ENCODE measurements around the gene MACROD2.

Gene MACROD2

DNA sequence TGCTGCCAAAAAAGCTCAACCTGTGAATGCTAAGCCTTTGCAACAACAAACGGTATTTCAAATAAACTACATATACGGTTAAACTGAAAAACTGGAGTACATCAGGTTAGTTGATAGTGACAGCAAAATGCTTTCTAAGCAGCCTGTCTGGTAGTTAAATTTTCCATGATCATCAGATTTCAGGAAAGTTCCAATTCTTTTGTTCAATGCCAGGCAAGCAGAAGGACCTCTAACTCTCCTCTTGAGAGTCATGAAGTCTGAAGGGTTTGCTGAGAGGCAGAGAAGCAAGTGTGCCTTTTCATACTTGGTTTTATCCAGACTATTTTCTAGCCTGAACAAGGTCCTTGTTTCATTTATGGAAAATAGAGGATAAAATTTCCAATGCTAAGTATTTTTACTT, 337.6 kb downstream of the MACROD2 start:
- no peak for DNase-seq (ENCODE audit: low read depth)
- no peak overlapping the region for H3K4me3 ChIP-seq (ENCODE audit: low read length)
- TF ChIP-seq CTCF (conservative IDR thresholded peaks at IDR 0.05; ENCODE audit: low read length) = no peak

GRCh38 chr20:14333721-14334120, 338.4 kb downstream of the MACROD2 start:
- no peak for TF ChIP-seq CTCF (conservative IDR thresholded peaks at IDR 0.05; ENCODE audit: low read length)
- H3K4me3 ChIP-seq (ENCODE audit: low read length) = no peak overlapping the region
- DNase-seq (ENCODE audit: low read depth) = no peak

GRCh38 chr20:14334306-14334930, 339.1 kb downstream of the MACROD2 start:
- peak; percentile 64 for TF ChIP-seq CTCF (conservative IDR thresholded peaks at IDR 0.05; ENCODE audit: low read length)
- no peak overlapping the region for H3K4me3 ChIP-seq (ENCODE audit: low read length)
- DNase-seq (ENCODE audit: low read depth) = peak; percentile 48

DNA sequence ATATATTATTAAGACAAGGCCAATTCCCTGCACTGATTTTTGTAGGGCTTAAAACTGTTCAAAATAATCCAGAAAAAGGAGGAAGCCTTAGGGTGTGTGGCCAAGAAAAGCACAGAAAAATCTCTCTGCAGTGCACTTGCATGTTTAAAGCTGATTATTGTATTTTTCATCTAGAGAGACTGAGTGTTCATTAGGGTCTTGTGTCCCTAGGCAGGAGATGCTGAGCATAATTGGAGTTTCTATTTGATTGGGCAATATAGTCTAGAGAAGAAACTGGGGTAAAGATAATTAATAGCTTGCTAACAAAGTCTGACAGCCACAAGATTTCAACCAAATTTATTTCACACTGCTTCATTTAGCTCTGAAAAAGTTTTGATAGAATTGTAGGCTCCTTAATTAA, 339.7 kb downstream of the MACROD2 start:
- no peak overlapping the region for H3K4me3 ChIP-seq (ENCODE audit: low read length)
- DNase-seq (ENCODE audit: low read depth) = no peak
- no peak for TF ChIP-seq CTCF (conservative IDR thresholded peaks at IDR 0.05; ENCODE audit: low read length)

DNA sequence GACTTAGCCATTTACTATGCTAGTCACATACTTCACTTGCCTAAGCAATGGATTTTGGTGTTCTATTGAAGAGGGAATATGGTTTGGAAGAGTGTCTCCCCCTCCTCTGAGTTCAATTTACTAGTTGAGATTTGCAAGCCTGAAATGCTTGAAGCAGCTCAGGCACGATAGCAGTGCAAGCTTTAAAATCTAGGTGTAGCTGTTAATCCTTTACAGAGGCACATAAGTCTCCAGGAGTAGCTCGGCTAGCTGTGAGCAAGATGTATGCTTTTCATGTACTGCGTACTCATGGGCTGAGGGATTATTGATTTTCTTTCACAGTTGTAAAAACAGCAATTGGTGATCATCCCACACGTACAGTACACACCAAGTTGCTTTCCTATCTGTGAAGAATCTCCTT, 341.4 kb downstream of the MACROD2 start:
- H3K4me3 ChIP-seq (ENCODE audit: low read length) = peak overlapping the region; percentile 70

GRCh38 chr20:14337400-14338171, 342.3 kb downstream of the MACROD2 start, which contains the start of gene FLRT3:
FLRT3 (minus strand) TSS chr20:14337612; CDS start chr20:14327506, 10,106 bp downstream.
- DNase-seq (ENCODE audit: low read depth) = peak; percentile 90
- H3K4me3 ChIP-seq (ENCODE audit: low read length) = peak within 1 kb of the TSS; percentile 70
- TF ChIP-seq CTCF (conservative IDR thresholded peaks at IDR 0.05; ENCODE audit: low read length) = peak; percentile 87

More for the DNA sequence above, 341.4 kb downstream of the MACROD2 start:
- no peak for TF ChIP-seq CTCF (conservative IDR thresholded peaks at IDR 0.05; ENCODE audit: low read length)
- DNase-seq (ENCODE audit: low read depth) = no peak

DNA sequence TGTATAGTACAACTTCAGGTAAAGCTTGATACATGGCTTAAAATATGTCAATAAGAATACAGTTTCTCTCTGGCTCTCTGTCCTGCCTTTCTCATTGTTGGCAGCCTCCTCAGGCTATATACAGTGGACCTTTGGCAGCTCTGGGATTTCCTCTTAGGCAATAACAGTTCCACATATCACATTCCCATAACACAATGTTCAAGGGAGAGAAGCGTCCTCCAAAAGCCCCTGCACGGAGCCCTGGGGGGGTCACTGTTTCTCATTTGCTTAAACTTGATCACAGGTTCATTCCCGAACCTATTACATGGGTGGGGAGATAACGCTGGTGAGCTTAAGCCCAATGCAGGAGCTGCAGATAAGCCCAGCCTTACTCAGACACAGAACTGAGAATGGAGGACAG, 346.5 kb downstream of the MACROD2 start:
- DNase-seq (ENCODE audit: low read depth) = no peak
- no peak for TF ChIP-seq CTCF (conservative IDR thresholded peaks at IDR 0.05; ENCODE audit: low read length)
- no peak overlapping the region for H3K4me3 ChIP-seq (ENCODE audit: low read length)
